SH-SY5Y (cell line): Measurements from ENCODE around the gene QRICH2.

Experiments used
- GATA2 ChIP-seq: IDR thresholded peaks from 2 replicates; pipeline ENCODE4 v1.6.1; 2011; ENCODE audit warnings: mild to moderate bottlenecking, low read depth, low read length
- GATA3 ChIP-seq: IDR thresholded peaks from 2 replicates; pipeline ENCODE4 v1.6.1; 2011; ENCODE audit warnings: low read depth, mild to moderate bottlenecking, low read length, moderate library complexity

- no peak for TF ChIP-seq GATA2
- TF ChIP-seq GATA3, result no peak
Measured at GRCh38 chr17:76270770-76271668, 37.1 kb downstream of the QRICH2 start.
